GM12864 (cell line): ENCODE measurements around the gene UBE4B.
A peak's percentile ranks its signal among the peaks of the same experiment; 100 is the strongest.
"Not testable (repeated sequence)": the region's sequence is repeated elsewhere in the genome, so short reads cannot be mapped to it uniquely, and the experiment has no call there.

Source experiments
- DNase-seq: peaks from one replicate; pipeline ENCODE4 v3.0.0-alpha.2; 2011; ENCODE audit warnings: low read depth
- H3K4me3 ChIP-seq: 2 replicates; pipeline ENCODE4 v1.5.1; 2011; ENCODE audit warnings: mild to moderate bottlenecking, low read depth, low read length, control low read depth
- CTCF ChIP-seq: IDR thresholded peaks from 2 replicates; pipeline ENCODE4 v1.5.1; 2011; ENCODE audit warnings: low read depth, mild to moderate bottlenecking, moderate library complexity, low read length, control low read depth, inconsistent platforms; ENCODE audit errors: missing control alignments

Gene UBE4B

GRCh38 chr1:10022656-10023055, 10.1 kb upstream of the UBE4B start:
- no peak for DNase-seq
- no peak overlapping the region for H3K4me3 ChIP-seq
- no peak for TF ChIP-seq CTCF

- DNase-seq = no peak
- TF ChIP-seq CTCF = no peak
- H3K4me3 ChIP-seq = no peak overlapping the region
These were observed 7.4 kb upstream of the UBE4B start for GRCh38 chr1:10025354-10025753.

- H3K4me3 ChIP-seq = no peak overlapping the region
- TF ChIP-seq CTCF = no peak
- no peak for DNase-seq
These were observed 5.7 kb upstream of the UBE4B start for GRCh38 chr1:10027027-10027426.

- DNase-seq, H3K4me3 ChIP-seq: not testable (repeated sequence)
These were observed 3.7 kb upstream of the UBE4B start for GRCh38 chr1:10028956-10029500.

GRCh38 chr1:10031461-10031860, 1.3 kb upstream of the UBE4B start:
- TF ChIP-seq CTCF = no peak
- H3K4me3 ChIP-seq = no peak overlapping the region
- no peak for DNase-seq

- peak; percentile 23 for TF ChIP-seq CTCF
- no peak for DNase-seq
- H3K4me3 ChIP-seq = peak overlapping the region; percentile 91
These were observed 644 bp downstream of the UBE4B start for GRCh38 chr1:10033359-10033845.

GRCh38 chr1:10042746-10043145, 10.0 kb downstream of the UBE4B start:
- no peak for TF ChIP-seq CTCF
- H3K4me3 ChIP-seq = no peak overlapping the region
- no peak for DNase-seq
